Stimulated activated CD4-positive, alpha-beta T cell treated with anti-CD3 and anti-CD28 coated beads, Interleukin-1b, Interleukin-23, amount 100 ng/mL, for 1 hour (primary cell): ENCODE data around the gene SPAST.
"Not testable (repeated sequence)": the region's sequence is repeated elsewhere in the genome, so short reads cannot be mapped to it uniquely, and the experiment has no call there.

Experiments used
- DNase-seq, 2 donors: peaks; one replicate each; pipeline ENCODE4 v3.0.0-alpha.2; 2020; ENCODE audit warnings: low read depth in 2 of 2

SPAST gene, protein sequence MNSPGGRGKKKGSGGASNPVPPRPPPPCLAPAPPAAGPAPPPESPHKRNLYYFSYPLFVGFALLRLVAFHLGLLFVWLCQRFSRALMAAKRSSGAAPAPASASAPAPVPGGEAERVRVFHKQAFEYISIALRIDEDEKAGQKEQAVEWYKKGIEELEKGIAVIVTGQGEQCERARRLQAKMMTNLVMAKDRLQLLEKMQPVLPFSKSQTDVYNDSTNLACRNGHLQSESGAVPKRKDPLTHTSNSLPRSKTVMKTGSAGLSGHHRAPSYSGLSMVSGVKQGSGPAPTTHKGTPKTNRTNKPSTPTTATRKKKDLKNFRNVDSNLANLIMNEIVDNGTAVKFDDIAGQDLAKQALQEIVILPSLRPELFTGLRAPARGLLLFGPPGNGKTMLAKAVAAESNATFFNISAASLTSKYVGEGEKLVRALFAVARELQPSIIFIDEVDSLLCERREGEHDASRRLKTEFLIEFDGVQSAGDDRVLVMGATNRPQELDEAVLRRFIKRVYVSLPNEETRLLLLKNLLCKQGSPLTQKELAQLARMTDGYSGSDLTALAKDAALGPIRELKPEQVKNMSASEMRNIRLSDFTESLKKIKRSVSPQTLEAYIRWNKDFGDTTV

GRCh38 chr2:32063310-32064020, at the start of gene SPAST:
Gene SPAST (plus strand): TSS chr2:32063556. CDS start chr2:32063832, 276 bp downstream.
- DNase-seq, result peak; percentile 89 to 93

GRCh38 chr2:32018789-32019482, 44.4 kb upstream of the SPAST start:
- not testable (repeated sequence) for DNase-seq

GRCh38 chr2:32034198-32034887, 29.0 kb upstream of the SPAST start:
- DNase-seq, result not testable (repeated sequence)

GRCh38 chr2:32039447-32040219, 23.7 kb upstream of the SPAST start, which contains the start of gene DPY30:
Gene DPY30 (minus strand): TSS chr2:32039805. CDS start chr2:32039456, 349 bp downstream.
- peak; percentile 68 to 77 for DNase-seq

GRCh38 chr2:32043561-32043960, 19.8 kb upstream of the SPAST start:
- no peak for DNase-seq

GRCh38 chr2:32051836-32052439, 11.4 kb upstream of the SPAST start:
- no peak for DNase-seq

- not testable (repeated sequence) for DNase-seq
These were observed 8.8 kb upstream of the SPAST start for GRCh38 chr2:32054583-32054982.

- DNase-seq, result no peak
These were observed 5.2 kb upstream of the SPAST start for GRCh38 chr2:32058130-32058529.

GRCh38 chr2:32060266-32060665, 3.1 kb upstream of the SPAST start:
- DNase-seq, result no peak

DNA sequence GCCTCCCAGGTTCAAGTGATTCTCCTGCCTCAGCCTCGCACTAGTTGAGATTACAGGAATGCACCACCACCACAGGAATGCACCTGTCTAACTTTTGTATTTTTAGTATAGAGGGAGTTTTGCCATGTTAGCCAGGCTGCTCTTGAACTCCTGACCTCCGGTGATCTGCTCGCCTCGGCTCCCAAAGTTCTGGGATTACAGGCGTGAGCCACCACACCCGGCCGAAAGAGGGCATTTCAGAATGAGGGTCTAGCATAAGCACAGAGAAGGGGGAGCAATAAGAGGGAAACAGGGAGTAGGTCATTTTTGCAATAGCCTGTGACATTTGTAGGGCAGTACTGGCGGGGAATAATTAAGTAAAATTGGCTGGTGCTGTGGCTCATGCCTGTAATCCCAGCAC, 1.9 kb upstream of the SPAST start:
- no peak for DNase-seq

- DNase-seq, result no peak
These were observed 1.1 kb upstream of the SPAST start for GRCh38 chr2:32061973-32062861.

DNA sequence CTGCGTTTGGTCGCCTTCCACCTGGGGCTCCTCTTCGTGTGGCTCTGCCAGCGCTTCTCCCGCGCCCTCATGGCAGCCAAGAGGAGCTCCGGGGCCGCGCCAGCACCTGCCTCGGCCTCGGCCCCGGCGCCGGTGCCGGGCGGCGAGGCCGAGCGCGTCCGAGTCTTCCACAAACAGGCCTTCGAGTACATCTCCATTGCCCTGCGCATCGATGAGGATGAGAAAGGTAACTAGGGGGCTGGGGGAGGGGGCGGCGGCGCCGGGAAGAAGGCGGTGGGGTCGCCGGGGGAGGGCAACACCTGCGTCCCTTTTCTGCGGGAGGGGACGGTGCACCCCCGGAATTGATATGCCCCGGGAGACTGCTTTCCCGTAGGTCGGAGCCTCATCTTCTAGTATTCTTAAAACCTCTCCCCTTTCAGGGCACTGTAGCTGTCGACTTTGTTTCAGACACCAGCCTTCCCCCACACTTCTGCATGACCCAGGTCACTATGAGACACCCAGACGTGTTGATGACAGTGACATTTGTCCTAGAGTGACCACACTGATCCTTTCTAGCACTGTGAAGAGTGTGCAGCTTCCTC, 755 bp downstream of the SPAST start:
- no peak for DNase-seq

- no peak for DNase-seq
These were observed 1.4 kb downstream of the SPAST start for GRCh38 chr2:32064713-32065112.

GRCh38 chr2:32067549-32067948, 4.2 kb downstream of the SPAST start:
- no peak for DNase-seq

GRCh38 chr2:32074134-32074506, 10.8 kb downstream of the SPAST start:
- no peak for DNase-seq

GRCh38 chr2:32095671-32096070, 32.3 kb downstream of the SPAST start:
- no peak for DNase-seq

DNA sequence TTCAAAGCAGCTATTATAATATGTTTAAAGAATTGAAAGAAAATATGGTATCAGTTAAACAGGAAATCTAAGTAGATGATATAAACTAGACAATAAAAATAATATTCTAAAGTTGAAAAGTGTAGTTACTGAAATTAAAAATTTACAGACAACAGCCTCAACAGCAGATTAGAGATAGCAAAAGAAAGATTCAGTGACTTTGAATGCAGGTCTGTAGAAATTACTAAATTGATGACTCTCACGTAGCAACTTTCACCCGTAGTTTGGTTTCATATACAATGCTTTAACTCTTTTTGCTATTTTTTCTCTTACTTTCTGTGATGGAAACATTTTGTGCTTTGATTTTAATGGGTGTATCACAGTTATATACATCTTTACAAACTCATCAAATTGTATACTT, 44.8 kb downstream of the SPAST start:
- DNase-seq, result no peak

- no peak for DNase-seq
These were observed 54.7 kb downstream of the SPAST start for GRCh38 chr2:32118055-32118454.

- DNase-seq, result no peak
These were observed 55.8 kb downstream of the SPAST start for GRCh38 chr2:32119161-32119560.
